HG02852 (cell line): Measurements from ENCODE around the gene ATP6V1F.
"Not testable (repeated sequence)": the region's sequence is repeated elsewhere in the genome, so short reads cannot be mapped to it uniquely, and the experiment has no call there.

Experiments
- ATAC-seq: cut with Tn5 transposase; IDR thresholded peaks from one replicate; pipeline ENCODE4 v1.9.1; 2021; ENCODE audit warnings: mild to moderate bottlenecking, moderate library complexity; ENCODE audit not compliant: unreplicated experiment

Gene ATP6V1F

GRCh38 chr7:128894101-128894440 is 31.4 kb downstream of the ATP6V1F start:
- ATAC-seq: no peak

- ATAC-seq: no peak
Observed at GRCh38 chr7:128895320-128895719, 32.7 kb downstream of the ATP6V1F start.

DNA sequence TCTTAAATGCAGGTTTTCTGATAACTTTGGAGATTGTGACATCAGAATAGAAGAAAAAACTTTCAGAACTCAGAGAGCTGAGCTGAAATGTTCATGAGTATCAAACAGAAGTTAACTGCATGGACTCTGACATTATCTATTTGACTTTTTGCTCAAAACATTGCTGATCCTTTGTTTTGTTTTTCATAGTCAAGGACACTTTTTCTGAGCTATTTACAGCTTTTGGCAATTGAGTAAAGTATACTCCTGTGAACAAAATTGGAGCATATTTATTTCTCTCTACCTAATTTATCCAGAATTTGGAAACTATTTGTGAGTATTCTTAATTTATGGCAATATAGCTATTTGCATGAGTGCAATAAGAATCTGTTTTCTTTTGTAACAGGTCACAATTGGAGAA is 36.7 kb downstream of the ATP6V1F start:
- no peak for ATAC-seq

DNA sequence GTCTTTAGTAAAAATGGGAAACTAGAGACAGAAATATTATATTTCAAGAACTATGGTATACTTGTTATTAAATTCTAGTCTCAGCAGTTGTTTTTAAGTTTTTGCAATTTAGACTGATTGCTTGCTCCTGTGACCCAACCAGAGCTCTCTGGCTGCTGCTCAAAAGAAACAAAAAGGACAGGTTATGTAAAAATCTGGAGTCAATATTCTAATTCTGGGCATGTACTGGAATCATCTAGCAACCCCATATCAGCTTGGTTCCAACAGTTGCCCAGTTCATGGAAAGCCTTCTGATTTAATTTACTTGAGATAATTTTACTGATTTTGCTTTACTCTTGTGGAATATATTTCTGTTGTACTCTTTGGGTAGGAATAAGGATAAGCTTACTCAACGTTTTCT is 37.6 kb downstream of the ATP6V1F start:
- no peak for ATAC-seq

- no peak for ATAC-seq
Observed at GRCh38 chr7:128902761-128903585, 40.3 kb downstream of the ATP6V1F start.

GRCh38 chr7:128903621-128904361 is 41.1 kb downstream of the ATP6V1F start:
- ATAC-seq: no peak

DNA sequence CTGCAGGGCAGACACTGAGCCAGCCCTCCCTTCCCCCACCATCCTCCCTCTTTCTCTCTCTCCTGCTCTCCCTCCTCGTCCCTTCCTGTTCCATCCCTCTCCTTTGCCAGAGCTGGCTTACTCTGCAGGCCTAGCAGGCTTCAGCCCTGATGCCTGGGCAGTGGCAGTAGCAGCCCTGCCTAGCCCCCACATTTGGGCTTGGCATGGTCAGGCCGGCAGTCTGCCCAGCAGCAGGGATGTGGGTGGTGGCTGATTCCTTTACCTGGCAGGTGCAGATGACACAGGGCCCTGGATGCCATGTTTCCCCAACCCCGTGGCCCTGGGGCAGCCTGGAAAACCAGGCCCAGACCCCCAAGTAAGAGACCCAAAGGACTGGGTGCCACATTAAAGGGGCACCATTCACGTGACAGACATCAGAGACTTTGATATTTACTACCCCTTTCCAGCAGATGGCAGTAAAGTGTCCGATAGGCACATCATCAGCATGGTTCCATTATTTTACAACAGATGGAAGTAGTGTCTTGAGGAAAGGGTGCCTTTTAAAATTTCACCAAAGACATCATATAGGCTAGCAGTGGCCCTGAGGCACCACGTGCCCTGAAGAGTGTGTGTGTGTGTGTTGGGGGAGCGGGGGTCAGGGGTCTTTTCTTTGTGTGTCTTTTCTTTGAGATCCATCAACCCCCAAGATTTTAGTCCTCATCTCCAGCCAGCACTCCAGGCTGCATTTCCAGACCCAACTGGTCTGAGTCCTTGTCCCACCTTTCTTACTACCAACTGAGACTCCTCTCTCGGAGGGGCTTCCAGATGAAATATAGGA is 41.9 kb downstream of the ATP6V1F start:
- no peak for ATAC-seq

GRCh38 chr7:128906001-128906765 is 43.5 kb downstream of the ATP6V1F start:
- ATAC-seq: no peak

DNA sequence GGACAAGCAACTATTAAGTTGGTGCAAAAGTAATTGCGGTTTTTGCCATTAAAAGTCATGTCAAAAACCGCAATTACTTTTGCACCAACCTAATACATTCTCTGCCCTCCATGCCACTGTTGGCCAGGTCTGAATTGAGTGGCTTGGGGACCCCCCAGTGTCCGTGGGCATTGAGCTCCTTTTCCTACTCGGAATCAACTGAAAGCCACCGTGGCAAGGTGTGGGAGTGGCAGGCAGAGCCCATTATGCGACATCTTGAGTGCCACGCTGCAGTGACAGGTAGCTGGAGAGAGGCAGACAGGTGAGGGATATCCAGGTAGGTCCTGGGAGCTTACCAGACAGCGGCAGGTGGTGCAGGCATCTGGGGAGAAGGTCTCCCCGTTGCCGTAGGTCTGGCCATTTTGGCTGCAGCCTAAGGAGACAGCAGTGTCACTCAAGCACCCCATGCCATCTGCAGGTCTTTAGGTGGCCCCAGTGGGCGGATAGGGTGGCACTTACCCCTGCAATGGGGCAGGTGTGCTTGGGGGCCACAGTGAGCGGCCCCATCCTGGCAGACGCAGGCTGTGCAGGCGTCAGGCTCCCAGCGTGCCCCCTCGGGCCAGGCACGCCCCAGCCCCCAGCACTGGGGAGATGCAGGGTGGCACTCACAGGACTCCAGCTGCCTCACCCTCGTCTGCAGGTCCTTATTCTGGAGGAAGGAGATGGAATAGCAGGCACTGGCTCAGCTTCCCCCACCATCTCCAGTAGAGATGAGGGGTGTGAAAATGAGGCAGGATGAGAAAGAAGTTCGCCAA is 44.3 kb downstream of the ATP6V1F start:
- ATAC-seq: no peak

DNA sequence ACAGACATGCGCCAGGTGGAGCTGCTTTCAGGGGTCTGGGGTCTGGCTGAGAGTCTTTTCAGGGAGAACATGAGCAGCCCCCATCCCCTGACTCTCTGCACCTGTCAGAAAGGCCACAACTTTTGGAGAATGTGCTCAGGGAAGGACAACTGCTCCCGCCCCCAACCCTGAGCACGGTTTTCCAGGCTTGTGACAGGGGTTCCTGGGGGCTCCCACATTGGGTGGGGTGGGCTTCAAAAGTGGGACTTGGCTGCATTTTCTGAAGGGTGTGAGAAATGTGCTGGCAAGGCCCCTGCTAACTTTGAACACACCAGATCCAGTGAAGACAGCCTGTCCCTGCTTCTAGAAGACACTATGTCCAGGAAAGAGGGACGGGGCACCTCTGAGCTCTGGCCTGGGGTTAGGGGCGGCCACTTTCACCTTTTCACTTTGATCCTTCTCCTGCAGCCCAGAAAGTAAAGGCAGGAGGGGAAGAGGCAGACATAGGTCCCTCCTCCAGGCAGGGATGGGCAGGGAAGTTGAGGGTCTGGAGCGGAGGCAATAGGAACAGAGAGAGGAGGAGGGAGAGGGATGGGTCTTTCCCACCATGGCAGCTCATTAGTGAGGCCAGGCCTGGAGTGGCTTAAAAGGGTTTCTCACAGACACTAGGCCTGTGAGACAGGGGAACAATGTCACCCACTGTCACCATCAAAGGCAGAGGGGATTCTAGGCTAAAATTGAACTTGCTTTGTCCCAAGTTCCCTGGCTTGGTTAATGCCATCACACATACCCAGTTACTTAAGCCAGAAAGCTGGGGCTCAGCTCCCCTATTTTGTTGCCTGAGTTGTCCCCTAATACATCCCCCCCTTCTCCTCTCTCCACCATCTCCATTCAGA is 46.3 kb downstream of the ATP6V1F start:
- no peak for ATAC-seq

DNA sequence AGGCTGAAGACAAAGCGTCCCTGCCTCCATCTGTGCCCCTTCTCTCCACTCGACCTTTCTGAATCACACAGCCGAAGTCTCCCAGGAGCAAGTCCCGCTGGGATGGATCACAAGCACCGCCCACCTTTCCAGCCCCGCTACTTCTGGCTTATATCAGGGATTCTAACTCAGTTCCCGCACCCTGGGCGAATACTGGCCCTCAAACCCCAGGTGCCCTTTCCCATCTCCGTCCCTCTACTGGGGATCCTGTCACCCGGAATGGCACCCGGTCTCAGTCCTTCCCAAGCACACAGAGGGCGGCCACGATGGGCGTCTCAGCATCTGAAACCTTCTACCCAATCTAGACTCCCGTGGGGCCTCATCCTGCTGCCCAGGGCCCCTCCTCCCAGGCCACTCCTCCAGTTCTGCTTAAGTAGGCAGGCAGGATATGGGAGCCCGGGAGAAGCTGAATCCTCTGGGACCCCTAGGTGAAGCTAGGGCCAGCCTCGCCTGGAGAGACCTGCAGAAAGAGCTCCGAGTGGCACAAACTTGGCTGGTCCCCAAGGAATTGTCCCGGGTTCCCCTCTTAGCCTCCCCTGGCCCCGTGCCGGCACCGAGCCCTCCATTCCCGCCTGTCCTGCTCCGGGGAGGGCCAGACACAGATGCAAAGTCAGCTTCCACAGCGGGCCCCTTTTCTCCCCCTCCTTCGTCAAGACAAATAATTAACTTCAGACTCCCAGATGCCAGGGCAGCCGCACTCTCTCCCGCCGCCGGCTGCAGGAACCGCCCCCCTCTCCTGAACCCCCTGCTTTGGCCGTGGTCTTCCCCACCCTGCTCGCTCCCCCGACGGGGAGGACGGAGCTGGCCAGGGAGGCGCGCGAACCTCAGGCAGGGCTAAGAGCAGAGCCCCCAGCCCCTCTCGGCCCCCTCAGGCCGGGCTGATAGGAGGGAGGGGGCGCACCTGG is 47.2 kb downstream of the ATP6V1F start:
- ATAC-seq: no peak

- no peak for ATAC-seq
Observed at GRCh38 chr7:128910569-128910945, 47.9 kb downstream of the ATP6V1F start, which contains the start of gene KCP. KCP (minus strand) TSS chr7:128910709; CDS start chr7:128910676, 33 bp downstream.

GRCh38 chr7:128911423-128912031 is 48.9 kb downstream of the ATP6V1F start:
- ATAC-seq: no peak

- ATAC-seq: no peak
Observed at GRCh38 chr7:128912281-128912680, 49.6 kb downstream of the ATP6V1F start.

DNA sequence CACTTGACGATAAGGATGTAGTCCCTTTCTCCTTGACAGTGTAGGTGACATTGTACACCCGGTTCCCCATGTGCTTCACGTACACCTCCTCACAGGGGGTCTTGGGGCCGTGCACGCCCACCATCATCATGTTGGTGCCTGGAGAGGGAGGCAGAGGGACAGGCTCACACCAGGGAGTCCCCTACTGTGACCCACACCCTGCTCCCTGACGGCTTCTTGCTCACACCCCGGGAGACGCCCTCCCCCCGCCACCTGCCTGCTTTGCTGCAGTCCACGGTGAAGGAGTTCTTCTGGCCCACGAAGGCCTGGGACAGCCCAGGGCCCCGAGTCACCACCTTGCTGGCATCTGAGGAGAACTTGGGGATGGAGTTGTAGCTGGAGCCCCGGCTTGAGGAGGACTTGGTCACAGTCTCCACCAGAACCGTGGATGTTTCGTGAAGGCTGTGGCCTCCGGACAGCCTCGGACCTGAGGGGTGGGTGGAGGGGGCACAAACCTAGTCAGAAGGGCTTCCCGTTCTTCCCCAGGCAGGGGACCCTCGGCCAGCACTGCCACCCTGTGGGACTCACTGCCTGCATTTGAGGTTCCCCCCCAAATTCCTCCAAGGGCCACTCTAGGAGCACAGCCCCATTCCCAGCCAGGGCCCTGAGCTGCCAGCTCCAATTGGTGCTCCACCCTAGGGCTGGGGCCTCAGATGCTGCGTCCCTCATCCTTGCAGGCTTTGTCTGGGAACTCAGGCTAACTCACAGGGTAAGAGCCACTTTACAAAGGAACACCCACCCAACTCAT is 50.2 kb downstream of the ATP6V1F start:
- ATAC-seq: not testable (repeated sequence)

DNA sequence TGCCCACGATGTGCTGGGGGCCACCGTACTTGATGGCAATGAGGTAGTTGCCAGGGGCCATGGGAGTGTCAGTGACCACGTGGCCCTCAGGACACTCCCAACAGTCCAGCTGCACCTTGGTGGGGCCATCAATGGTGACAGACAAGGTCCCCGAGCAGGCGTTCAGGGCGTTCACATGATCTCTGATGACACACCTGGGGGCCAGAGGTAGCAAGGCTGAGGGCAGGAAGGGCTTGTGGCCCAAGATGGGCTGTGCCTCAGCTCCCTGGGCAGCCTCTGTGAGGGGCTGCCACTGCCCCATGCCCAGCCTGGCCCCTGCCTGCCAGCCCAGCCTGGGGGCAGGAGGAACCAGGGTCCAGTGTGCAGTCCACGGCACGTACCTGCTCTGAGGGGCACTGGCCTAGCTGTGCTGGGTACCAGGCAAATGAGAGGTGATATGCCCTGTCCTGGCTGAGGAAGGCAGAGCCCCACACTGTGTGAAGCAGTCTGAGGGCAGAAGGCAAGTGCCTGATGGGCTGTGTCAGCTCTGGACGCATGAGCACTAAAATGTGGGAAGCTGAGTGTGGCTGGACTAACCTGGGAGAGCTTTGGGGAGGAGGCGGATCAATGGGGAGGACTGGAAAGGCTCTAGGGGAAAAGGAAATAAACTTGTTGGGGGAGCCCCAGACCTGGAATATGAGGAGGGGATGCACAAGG is 51.4 kb downstream of the ATP6V1F start:
- no peak for ATAC-seq
